Astrocyte (in vitro differentiated cells and primary cell): ENCODE data around the gene MTA1. TPM values are rescaled to one million over a fixed set of nuclear protein-coding genes. Genes with fewer than 3 reads are reported as not detected.

Experiments
- DNase-seq: peaks from one replicate; pipeline ENCODE4 v3.0.0-alpha.2; 2010; ENCODE audit warnings: low read depth
- FAIRE-seq: peaks from 2 replicates; lab custom pipeline; 2011; peaks lifted over from hg19 to GRCh38; lab: Jason Lieb, UNC
- H2AFZ ChIP-seq: 2 replicates; pipeline ENCODE4 v1.6.0; 2012; ENCODE audit warnings: low read depth, low read length, inconsistent platforms
- H3K27ac ChIP-seq: 2 replicates; pipeline ENCODE4 v1.5.1; 2011; ENCODE audit warnings: low read depth, low read length, inconsistent platforms
- H3K27me3 ChIP-seq: 2 replicates; pipeline ENCODE4 v1.6.0; 2011; ENCODE audit warnings: low read length, inconsistent platforms; ENCODE audit not compliant: insufficient read depth
- H3K36me3 ChIP-seq: 2 replicates; pipeline ENCODE4 v1.5.1; 2011; ENCODE audit warnings: low read length, inconsistent platforms; ENCODE audit not compliant: insufficient read depth
- H3K4me1 ChIP-seq: 2 replicates; pipeline ENCODE4 v1.5.1; 2011; ENCODE audit warnings: low read length, inconsistent platforms; ENCODE audit not compliant: insufficient read depth
- H3K4me2 ChIP-seq: 2 replicates; pipeline ENCODE4 v1.6.0; 2012; ENCODE audit warnings: low read length, inconsistent platforms
- H3K4me3 ChIP-seq: 2 replicates; pipeline ENCODE4 v1.5.1; 2011; ENCODE audit warnings: low read depth, mild to moderate bottlenecking, low read length, inconsistent platforms; ENCODE audit not compliant: insufficient read depth
- H3K79me2 ChIP-seq: 2 replicates; pipeline ENCODE4 v1.6.0; 2012; ENCODE audit warnings: mild to moderate bottlenecking, low read length, inconsistent platforms; ENCODE audit not compliant: insufficient read depth
- H3K9ac ChIP-seq: 2 replicates; pipeline ENCODE4 v1.6.0; 2012; ENCODE audit warnings: mild to moderate bottlenecking, low read length, inconsistent platforms
- H3K9me3 ChIP-seq: 2 replicates; pipeline ENCODE4 v1.5.1; 2012; ENCODE audit warnings: low read depth, mild to moderate bottlenecking, low read length, inconsistent platforms; ENCODE audit not compliant: insufficient read depth
- H4K20me1 ChIP-seq: 2 replicates; pipeline ENCODE4 v1.6.0; 2012; ENCODE audit warnings: low read length, inconsistent platforms; ENCODE audit not compliant: insufficient read depth
- H3K27ac Mint-ChIP-seq: one replicate; pipeline ENCODE4 v1.8.0; 2021; ENCODE audit warnings: mild to moderate bottlenecking, mixed read lengths; ENCODE audit not compliant: unreplicated experiment
- H3K27me3 Mint-ChIP-seq: one replicate; pipeline ENCODE4 v1.8.0; 2021; ENCODE audit warnings: low read depth, mixed read lengths; ENCODE audit not compliant: unreplicated experiment
- H3K36me3 Mint-ChIP-seq: one replicate; pipeline ENCODE4 v1.8.0; 2021; ENCODE audit warnings: low read depth, mixed read lengths; ENCODE audit not compliant: unreplicated experiment
- H3K4me1 Mint-ChIP-seq: one replicate; pipeline ENCODE4 v1.8.0; 2021; ENCODE audit warnings: low read depth, mixed read lengths; ENCODE audit not compliant: unreplicated experiment
- H3K4me3 Mint-ChIP-seq: one replicate; pipeline ENCODE4 v1.8.0; 2021; ENCODE audit warnings: mild to moderate bottlenecking, moderate library complexity, mixed read lengths; ENCODE audit not compliant: unreplicated experiment
- H3K9me3 Mint-ChIP-seq: one replicate; pipeline ENCODE4 v1.8.0; 2021; ENCODE audit warnings: mild to moderate bottlenecking, mixed read lengths; ENCODE audit not compliant: unreplicated experiment
- CTCF ChIP-seq: IDR thresholded peaks from 2 replicates; pipeline ENCODE4 v1.5.1; 2011; ENCODE audit warnings: low read depth, mild to moderate bottlenecking, inconsistent platforms, low read length, moderate library complexity; ENCODE audit not compliant: insufficient read depth
- EZH2 ChIP-seq: IDR thresholded peaks from 2 replicates; pipeline ENCODE4 v1.6.1; 2012; ENCODE audit warnings: mild to moderate bottlenecking, low read length, inconsistent platforms; ENCODE audit not compliant: insufficient read depth
- total RNA-seq: library from RNA; stranded (reverse); gene quantifications from 2 replicates; pipeline ENCODE4 v1.2.1, GENCODE V29; 2021

Gene MTA1
- total RNA-seq, 1 donor from 2014 or later = 111 TPM

GRCh38 chr14:105464501-105464900, 44.9 kb downstream of the MTA1 start:
- FAIRE-seq = no peak
- Mint-ChIP-seq H3K4me1 (peaks cover 6% of the 10 kb centered on the region), H3K36me3 (peaks cover 3% of the 10 kb centered on the region), H3K27me3 (no peaks in the 10 kb centered on the region), H3K27ac (no peak overlapping the region), H3K9me3 (no peaks in the 10 kb centered on the region), H3K4me3 (no peak overlapping the region)
- Histone ChIP-seq H3K27ac (no peak overlapping the region), H3K4me3 (no peak overlapping the region), H4K20me1 (peaks cover 27% of the 10 kb centered on the region), H3K36me3 (peaks cover 2% of the 10 kb centered on the region), H3K79me2 (no peaks in the 10 kb centered on the region), H3K9me3 (no peaks in the 10 kb centered on the region), H3K9ac (no peak overlapping the region), H3K4me1 (peaks cover 11% of the 10 kb centered on the region), H3K27me3 (no peaks in the 10 kb centered on the region), H2AFZ (no peak overlapping the region), H3K4me2 (no peak overlapping the region)
- TF ChIP-seq EZH2 = no peak
- no peak for TF ChIP-seq CTCF
- DNase-seq = no peak

- H2AFZ ChIP-seq = no peak overlapping the region
- FAIRE-seq (no peak), DNase-seq (no peak)
- peak overlapping the region; percentile 19 for H3K4me2 ChIP-seq
- H3K27ac ChIP-seq = no peak overlapping the region
- H3K36me3 Mint-ChIP-seq = peaks cover 3% of the 10 kb centered on the region
- peaks cover 6% of the 10 kb centered on the region for H3K4me1 Mint-ChIP-seq
- H3K27ac Mint-ChIP-seq = no peak overlapping the region
- no peak overlapping the region for H3K4me3 ChIP-seq
- no peaks in the 10 kb centered on the region for H3K79me2 ChIP-seq
- peaks cover 29% of the 10 kb centered on the region for H4K20me1 ChIP-seq
- no peaks in the 10 kb centered on the region for H3K9me3 ChIP-seq
- no peaks in the 10 kb centered on the region for H3K27me3 Mint-ChIP-seq
- H3K9me3 Mint-ChIP-seq = no peaks in the 10 kb centered on the region
- TF ChIP-seq CTCF = no peak
- no peak for TF ChIP-seq EZH2
- H3K9ac ChIP-seq = no peak overlapping the region
- H3K27me3 ChIP-seq = no peaks in the 10 kb centered on the region
- H3K4me1 ChIP-seq = peaks cover 11% of the 10 kb centered on the region
- no peak overlapping the region for H3K4me3 Mint-ChIP-seq
- H3K36me3 ChIP-seq = peaks cover 2% of the 10 kb centered on the region
Observed at GRCh38 chr14:105465209-105466031, 45.8 kb downstream of the MTA1 start.
